Measurements from ENCODE around the gene HMCN1.

Gene HMCN1

GRCh38 chr1:186026946-186027345, 292.8 kb downstream of the HMCN1 start:
- TF ChIP-seq CTCF (IDR thresholded peaks at IDR 0.05): no peak

- no peak for TF ChIP-seq CTCF (IDR thresholded peaks at IDR 0.05)
Observed at GRCh38 chr1:186027621-186028020, 293.4 kb downstream of the HMCN1 start.

- no peak for TF ChIP-seq CTCF (IDR thresholded peaks at IDR 0.05)
Observed at GRCh38 chr1:186030453-186030852, 296.3 kb downstream of the HMCN1 start.

- no peak for TF ChIP-seq CTCF (IDR thresholded peaks at IDR 0.05)
Observed at GRCh38 chr1:186033847-186034271, 299.7 kb downstream of the HMCN1 start.

- TF ChIP-seq CTCF (IDR thresholded peaks at IDR 0.05): no peak
Observed at GRCh38 chr1:186042230-186042629, 308.0 kb downstream of the HMCN1 start.

- TF ChIP-seq CTCF (IDR thresholded peaks at IDR 0.05): no peak
Observed at GRCh38 chr1:186043296-186043695, 309.1 kb downstream of the HMCN1 start.

GRCh38 chr1:186044079-186044685, 310.0 kb downstream of the HMCN1 start:
- no peak for TF ChIP-seq CTCF (IDR thresholded peaks at IDR 0.05)
